Measurements from ENCODE around the gene ARHGAP28.
A peak's percentile ranks its signal among the peaks of the same experiment; 100 is the strongest.
"Not testable (repeated sequence)": the region's sequence is repeated elsewhere in the genome, so short reads cannot be mapped to it uniquely, and the experiment has no call there.

Gene ARHGAP28

DNA sequence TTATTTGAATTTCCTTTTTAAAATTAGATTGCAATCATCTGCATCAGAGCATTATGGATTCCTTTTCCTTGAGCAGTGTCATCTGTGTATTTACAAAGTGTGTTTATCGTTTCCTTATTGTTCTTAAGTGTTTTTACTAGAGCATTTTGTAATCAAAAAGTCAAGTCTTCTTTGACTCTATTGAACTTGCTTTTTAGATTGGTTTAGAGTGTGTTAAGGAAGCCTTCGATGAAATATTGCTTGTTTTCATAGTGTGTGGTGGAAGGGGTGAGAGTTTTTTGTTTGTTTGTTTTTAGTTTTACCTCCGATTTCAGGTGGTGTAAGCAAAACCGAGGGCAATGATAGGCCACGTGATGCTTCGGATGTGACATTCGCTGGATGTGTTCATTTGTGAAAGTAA is 45.7 kb downstream of the ARHGAP28 start:
- DNase-seq (ENCODE audit: low spot score), result no peak
- no peak for FAIRE-seq

DNA sequence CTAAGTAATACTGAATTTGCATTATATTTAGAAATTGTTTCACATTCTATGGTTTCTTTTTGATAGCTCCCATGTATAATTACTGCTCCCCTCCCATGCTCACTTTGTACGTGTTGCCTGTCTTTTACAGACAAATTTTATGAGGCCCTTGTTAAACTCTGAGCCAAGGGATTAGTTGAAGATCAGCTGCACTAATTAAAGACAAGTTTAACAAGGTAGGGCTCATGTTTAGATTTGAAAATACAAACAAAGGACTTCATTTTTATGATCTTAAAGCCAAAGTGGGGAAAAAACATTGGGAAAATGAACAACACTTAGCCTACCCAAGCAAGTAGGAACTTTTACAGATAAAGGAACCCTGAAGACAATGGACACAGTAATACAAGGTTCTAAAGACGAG is 46.2 kb downstream of the ARHGAP28 start:
- DNase-seq (ENCODE audit: low spot score) (no peak), FAIRE-seq (no peak)

DNA sequence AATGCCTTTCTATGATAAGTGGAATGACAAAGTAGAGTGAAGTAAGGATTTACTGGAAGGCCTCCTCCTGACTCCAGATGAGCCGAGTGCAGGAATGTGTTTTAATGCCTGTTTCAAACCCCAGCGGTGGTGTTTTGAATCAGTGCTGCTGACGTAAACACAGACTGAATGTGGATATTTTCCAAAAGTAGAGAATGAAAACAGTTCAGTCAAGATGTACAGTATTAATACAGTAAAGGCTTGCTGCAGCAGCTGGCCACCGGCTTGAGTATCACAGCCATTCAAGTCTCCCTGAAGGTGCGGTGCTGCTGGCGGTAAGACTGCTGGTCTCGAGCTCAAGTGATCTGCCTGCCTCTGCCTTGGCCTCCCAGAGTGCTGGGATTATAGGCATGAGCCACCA is 46.7 kb downstream of the ARHGAP28 start:
- FAIRE-seq, result no peak
- no peak for DNase-seq (ENCODE audit: low spot score)

DNA sequence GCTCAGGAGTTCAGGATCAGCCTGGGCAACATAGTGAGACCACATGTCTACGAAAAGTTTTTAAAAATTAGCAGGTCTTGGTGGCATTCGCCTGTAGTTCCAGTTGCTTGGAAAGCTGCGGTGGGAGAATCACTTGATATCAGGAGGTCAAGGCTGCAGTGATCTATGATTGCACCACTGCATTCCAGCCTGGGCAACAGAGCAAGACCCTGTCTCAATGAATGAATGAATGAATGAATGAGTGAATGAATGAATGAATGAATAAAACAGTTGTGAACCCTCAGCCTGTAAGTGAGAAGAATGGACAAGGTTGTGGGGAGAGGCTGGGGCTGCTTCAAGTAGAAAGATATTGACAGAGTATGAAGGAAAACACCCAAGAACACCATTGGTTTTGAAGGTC is 48.0 kb downstream of the ARHGAP28 start:
- DNase-seq (ENCODE audit: low spot score) (no peak), FAIRE-seq (peak; percentile 84)

DNA sequence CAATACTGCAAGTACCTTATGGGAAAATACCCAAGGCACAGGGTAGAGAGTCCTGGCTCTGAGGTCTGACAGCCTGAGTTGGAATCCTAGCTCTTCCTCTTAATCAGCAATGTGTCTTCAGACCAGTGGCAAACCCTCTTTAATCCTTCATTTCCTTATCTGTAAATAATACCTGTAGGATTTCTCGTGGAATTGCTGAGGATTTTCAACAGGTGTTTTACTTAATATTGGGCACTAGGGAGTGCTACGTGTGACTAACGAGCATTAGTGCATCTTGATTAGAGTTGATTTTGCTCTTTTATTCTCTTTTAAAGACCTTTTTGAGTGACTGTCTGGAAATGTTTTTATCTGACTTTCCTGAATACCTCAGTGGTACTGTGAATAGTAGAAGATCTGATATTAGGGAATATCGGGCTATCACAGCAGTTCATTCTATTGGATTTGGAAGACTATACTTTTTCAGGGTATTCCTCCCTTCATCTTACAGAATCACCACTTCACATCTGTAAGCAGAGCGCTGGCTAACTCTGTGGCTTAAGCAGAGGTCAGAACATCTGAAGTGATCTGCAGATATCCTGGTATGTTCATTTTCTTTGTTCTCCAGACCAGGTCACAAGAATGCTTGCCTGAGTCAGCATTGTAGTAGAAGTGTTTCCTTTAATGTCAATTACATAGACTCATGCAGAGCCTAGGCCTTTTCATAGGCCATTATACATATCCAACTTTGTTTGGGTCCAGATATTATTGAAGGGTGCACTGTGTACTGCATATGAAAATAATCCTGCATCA is 49.1 kb downstream of the ARHGAP28 start:
- FAIRE-seq, result peak; percentile 20

DNA sequence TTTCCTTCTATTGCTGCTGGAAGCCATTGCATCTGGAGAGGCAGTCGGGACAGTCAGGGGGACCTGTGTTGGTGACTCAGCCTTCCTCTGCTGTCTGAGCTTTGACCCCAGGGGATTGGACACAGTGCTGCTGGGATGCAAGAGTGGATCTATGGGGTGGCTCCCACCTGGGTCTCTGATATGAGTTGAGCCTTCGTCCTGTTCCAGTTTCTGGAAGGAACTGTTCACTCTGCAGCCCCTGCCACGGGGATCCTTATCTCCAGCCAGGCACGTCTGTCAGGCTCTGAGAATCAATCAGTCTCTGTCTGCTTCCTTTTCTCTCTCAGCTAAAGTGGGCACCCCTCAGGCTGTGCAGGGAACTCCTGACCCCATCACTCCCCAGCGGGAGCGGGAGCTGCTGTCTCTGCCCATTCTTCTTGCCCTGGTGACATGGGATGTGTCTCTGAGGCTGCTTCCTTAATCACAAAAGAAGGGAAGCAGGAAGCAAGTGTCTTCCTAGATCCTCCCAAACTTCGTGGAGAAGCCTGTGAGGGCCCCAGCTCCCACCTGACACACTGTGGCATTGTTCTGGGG is 51.7 kb downstream of the ARHGAP28 start:
- no peak for FAIRE-seq

More for the DNA sequence above, 49.1 kb downstream of the ARHGAP28 start:
- DNase-seq (ENCODE audit: low spot score), result no peak

DNA sequence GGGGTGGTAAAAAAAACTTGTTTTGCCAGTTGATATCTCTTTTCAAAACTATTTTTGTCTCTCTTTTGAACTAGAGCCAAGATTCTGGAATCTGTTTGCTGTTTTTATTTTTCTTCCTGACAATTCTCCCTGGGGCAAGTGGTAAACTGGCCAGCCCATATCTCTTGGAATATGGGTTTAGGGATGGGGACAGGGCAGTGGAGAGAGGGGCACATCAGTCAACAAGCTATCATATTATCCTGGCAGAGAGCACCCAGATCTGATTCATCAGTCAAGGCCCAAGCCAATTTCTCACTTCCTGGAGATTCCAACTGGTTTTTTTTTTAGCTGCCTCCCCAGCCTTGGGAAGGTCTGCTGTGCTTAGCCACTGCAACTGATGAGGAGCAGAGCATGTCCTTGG is 52.3 kb downstream of the ARHGAP28 start:
- FAIRE-seq, result peak; percentile 92
- DNase-seq (ENCODE audit: low spot score), result peak; percentile 73

More for the DNA sequence above, 51.7 kb downstream of the ARHGAP28 start:
- no peak for DNase-seq (ENCODE audit: low spot score)

DNA sequence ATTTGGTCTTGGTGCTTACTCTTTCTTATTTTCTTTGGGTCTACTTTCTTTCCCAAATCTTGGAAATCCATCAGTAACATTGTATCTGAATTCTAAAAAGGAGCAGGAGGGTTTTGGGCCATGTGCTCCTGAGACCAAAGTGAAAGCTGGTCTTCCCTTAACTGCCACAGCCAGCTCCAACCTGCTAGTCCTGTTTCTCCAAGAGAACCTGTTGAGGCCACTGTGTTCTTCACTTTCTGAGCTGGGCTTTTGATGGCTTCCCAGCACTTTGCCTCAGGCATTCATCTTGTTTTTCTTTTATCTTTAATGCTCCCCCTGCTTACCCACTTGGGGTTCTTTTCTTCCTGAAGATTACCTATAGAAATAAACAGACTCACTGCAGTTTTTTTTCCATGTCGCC is 53.3 kb downstream of the ARHGAP28 start:
- DNase-seq (ENCODE audit: low spot score) (no peak), FAIRE-seq (no peak)

DNA sequence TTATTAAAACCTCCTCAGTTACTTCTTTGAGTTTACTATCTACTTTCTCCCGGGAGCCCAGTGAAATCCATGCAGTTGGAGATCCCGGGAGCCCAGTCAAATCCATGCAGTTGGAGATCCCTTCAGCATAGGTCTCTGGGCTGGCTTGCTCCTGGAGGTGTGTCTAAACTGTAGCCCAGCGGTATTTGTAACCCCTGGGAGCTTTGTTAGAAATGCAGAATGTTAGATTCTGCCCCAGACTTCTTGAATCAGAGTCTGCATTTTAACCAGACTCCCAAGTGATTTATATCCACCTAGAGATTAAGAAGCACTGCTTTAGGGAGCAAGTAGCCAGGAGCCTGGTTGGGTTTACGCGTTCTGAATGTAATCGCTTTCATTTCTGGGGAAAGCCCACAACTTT is 54.5 kb downstream of the ARHGAP28 start:
- DNase-seq (ENCODE audit: low spot score) (no peak), FAIRE-seq (no peak)

DNA sequence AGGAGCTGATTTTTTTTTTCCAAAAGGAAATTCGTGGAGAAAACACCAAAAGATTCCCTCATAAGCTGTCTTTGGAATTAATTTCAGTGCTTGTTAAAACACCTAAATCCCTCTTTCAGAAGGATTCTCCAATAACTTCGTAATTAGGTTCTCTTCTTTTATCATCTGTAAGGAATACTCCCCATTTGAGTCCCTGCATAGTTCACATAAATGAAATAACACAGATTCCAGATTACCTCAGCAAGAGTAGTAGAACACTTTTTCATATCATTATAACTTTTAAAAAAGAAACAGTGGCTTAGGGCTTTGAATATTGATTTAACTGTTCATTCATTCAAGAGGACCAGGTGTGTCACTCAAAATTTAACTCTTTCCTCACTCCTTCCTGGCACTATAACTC is 55.5 kb downstream of the ARHGAP28 start:
- no peak for FAIRE-seq
- DNase-seq (ENCODE audit: low spot score), result no peak

DNA sequence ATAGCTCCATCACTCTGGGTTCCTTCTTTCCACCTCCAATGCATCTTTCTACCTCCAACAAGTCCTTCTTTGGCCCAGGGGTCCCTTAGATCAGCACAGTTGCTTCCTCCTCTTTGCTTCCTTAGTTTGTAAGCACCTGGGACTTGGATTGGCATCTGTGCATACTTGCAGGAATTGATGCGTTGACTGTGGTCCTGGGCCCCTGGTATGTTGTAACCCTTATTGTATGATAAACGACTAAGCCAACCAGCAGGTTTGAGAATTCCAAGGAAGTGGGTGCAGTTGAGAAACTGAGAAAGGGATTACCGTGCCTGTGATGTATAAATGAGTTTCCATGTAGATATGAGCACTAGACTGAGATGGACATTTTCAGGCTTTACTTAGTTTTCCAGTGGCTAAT is 55.9 kb downstream of the ARHGAP28 start:
- DNase-seq (ENCODE audit: low spot score), result no peak
- FAIRE-seq, result peak; percentile 27

DNA sequence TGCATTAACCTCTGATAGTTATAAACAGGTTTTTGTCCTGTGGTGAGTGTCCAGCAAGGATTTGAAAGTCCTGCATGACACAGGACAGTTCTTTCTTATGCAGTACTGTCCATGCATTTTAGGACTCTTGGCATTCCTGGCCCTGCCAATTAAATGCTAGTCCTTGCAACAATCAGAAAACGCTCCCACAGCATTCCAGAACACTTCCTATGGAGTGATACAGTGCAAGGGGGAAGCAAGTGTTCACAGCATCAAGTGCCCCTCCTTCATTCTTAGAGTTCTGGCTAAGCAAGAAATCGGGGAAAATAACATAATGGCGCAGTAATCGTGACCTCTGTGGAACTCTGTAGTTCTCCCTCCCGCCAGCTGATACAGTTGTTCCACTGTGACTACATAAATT is 62.9 kb downstream of the ARHGAP28 start:
- DNase-seq (ENCODE audit: low spot score), result no peak
- no peak for FAIRE-seq

DNA sequence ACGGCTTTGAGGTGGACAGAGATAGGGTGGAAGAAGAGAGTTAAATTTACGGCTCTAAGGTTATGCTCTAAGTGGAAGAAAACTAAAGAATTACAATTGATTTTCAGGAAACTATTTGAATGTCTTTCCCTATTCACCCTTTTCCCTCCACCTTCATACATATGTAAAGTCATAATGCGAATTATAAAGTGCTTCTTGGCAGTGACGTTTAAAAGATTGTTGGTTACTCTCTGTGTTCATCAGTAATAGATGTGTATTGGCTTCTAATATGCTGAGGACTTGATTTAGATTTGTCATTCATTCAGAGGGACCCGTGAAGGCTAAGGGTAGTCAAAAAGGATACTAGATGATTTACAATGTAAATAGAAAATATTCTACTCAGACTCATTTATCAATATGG is 63.9 kb downstream of the ARHGAP28 start:
- no peak for DNase-seq (ENCODE audit: low spot score)
- FAIRE-seq, result no peak

DNA sequence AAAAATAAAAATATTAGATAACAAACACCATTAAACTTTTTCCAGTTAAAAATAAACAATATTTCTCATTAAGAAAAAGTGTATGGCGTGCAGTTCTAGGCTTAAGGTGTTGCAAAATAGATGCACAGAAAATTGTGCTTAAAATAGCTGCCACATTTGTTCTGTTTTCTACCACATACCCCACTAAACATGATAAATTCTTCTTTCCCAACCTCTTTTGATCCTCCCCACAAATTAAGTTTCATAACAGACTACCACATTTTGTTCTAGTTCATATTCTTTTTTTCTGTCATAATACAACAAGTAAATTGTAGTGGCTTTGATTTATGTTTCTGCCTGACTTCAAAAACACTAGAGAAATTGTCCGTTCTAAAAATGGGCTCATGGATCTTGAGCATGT is 64.5 kb downstream of the ARHGAP28 start:
- no peak for FAIRE-seq

DNA sequence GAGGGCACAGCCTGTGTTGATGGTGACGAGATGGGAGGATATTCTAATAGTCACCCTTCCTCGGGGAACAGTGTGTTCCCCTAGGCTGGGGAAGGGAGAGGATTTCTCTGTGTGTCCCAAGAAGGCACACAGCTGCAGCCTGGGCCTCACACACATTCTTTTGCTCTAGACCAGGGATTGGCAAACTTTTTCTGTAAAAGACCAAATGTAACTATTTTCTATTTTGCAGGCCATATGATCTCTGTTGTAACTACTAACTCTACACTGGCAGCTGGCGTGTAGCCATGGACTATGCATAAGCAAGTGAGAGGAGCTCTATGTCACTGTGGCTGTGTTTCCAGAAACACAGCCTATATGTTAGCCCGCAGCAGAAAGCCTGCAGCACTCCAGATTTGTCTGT is 65.8 kb downstream of the ARHGAP28 start:
- DNase-seq (ENCODE audit: low spot score), result no peak

More for the DNA sequence above, 64.5 kb downstream of the ARHGAP28 start:
- DNase-seq (ENCODE audit: low spot score), result no peak

DNA sequence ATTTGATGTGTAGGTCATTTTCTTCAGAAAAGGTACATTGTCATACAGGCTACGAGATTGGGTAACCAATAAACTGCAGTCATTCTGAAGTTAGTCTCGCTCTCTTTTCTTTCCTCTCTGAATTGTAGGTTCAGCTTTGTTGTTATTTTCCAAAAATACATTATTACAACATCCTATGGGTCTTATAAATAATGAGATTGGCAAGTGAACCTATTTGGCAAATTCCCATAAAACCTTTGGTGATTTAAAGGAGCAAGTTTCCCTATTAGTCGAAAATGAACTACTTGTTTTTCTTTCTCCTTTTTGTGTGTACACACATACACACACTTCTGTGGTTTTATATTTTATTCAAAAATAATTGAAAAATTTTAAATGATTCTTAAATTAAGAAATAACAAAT is 67.0 kb downstream of the ARHGAP28 start:
- FAIRE-seq (peak; percentile 62), DNase-seq (ENCODE audit: low spot score) (no peak)

More for the DNA sequence above, 65.8 kb downstream of the ARHGAP28 start:
- peak; percentile 52 for FAIRE-seq

DNA sequence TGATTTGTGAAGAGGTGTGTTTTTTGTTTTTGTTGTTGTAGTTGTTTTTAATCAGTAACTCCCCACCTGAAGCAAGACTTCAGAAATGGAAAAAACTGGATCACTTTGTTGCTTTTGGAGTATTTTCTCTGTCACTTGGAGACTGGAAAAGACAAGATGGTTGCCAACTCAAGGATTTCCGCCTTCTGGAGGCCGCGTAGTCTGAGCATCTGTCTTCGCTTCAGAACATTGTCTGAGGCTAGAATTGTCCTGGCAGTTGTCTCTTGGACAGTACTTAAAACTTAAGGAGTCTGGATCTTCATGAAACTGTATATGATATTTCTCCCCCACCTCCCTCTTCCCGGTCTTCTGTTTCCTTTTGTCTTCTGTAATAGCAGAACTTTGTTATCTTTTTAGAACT is 67.7 kb downstream of the ARHGAP28 start:
- DNase-seq (ENCODE audit: low spot score) (no peak), FAIRE-seq (no peak)

DNA sequence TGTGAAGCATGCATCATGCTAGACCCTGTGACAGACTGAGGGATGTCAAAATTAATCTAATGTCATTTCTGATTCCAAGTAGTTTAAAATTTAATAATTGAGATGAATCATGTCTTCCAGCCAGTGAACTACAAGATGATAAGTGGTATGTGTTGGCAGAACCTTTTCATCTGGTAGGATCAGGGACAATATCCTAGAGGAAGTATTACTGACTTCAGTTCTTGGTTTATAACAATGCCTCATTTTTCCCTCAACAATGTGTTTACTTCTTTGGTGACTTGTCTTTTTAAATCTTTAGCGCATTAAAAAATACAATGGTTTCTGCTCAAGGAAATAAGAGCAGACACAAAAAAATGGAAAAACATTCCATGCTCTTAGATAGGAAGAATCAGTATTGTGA is 69.4 kb downstream of the ARHGAP28 start:
- FAIRE-seq, result no peak
- DNase-seq (ENCODE audit: low spot score), result no peak

DNA sequence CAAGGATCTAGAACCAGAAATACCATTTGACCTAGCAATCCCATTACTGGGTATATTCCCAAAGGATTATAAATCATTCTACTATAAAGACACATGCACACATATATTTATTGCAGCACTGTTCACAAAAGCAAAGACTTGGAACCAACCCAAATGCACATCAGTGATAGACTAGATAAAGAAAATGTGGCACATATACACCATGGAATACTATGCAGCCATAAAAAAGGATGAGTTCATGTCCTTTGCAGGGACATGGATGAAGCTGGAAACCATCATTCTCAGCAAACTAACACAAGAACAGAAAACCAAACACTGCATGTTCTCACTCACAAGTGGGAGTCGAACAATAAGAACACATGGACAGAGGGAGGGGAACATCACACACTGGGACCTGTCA is 70.8 kb downstream of the ARHGAP28 start:
- DNase-seq (ENCODE audit: low spot score); FAIRE-seq: not testable (repeated sequence)

DNA sequence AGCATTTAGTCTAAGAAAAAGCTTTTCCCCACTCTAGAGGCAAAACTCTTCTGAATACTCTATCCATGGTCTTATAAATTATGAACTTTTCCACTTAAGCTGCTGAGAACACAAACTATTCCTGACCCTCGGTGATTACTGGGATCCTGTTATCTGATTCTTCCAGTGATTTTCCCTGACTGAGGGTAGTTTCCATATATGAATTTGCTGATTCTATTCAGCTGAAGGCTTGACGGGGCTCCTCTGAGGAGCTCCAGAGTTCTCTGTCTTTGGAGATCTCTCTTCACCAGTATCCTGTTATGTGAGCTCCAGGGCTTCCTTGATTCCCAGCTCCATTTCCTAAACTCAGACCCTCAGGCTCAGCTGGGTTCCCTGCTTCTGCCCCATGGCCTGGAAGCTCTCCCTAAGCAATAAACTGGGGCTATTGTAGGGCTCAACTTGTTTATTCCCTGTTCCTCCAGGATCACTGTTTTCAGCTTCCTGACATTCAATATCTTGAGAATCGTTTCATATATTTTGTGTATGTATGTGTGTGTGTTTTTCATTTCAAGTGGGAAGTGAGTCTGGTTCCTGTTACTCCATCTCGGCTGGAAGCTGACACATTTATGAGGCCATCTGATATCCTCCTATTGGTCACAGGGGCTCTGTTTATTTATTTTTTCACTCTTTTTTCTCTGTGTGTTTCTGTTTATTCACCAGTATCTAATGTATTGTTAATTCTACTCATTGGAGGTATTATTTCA is 78.2 kb downstream of the ARHGAP28 start:
- no peak for DNase-seq (ENCODE audit: low spot score)
- FAIRE-seq, result no peak

DNA sequence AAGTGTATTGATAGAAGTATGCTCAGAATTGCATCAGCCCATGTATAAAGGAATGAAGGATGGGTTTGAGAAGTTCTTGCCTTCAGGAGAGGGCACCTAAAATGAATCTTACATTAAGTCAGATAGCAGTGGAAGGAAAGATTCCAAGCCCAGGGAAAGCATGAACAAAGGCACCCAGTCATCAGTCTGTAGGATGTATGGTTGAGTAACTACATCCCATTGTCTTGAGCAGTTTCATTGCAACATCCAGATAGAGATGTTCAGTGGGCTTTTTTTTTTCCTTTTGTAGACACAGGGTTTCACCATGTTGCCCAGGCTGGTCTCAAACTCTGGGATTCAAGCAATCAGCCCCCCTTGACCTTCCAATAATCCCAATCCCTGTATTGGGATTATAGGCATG is 80.7 kb downstream of the ARHGAP28 start:
- no peak for DNase-seq (ENCODE audit: low spot score)

DNA sequence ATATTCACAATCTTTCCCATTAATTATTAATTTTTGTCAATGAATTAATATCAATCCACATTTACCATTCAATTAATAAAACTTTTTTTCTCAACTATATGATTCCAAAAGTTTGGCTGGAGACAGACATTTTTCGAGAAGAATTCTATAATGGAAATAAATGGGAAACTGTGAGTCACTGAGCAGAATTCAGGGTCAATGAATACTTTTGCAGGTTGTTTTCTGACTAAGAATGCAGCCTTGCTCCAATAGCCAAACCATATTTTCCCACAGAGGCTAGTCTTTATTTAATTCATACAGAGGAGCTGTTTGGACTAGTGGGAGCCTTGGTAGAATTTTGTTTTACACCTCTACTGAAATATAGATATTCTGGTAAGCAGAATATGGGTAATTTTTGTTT is 82.3 kb downstream of the ARHGAP28 start:
- DNase-seq (ENCODE audit: low spot score) (no peak), FAIRE-seq (no peak)

More for the DNA sequence above, 80.7 kb downstream of the ARHGAP28 start:
- no peak for FAIRE-seq

Data from urothelium cell line (cell line).